C4-2B (cell line): Measurements from ENCODE around the gene URB1.

ENCODE experiments used
- ZFX ChIP-seq: fragments of 450-650 bp; IDR thresholded peaks from 2 replicates; pipeline ENCODE4 v1.6.1; 2017
- TF ChIP-seq, protein P1 (sequence below): fragments of 450-650 bp; conservative IDR thresholded peaks from 2 replicates; pipeline ENCODE4 v1.5.1; 2017; ENCODE audit warnings: mild to moderate bottlenecking

DNA sequence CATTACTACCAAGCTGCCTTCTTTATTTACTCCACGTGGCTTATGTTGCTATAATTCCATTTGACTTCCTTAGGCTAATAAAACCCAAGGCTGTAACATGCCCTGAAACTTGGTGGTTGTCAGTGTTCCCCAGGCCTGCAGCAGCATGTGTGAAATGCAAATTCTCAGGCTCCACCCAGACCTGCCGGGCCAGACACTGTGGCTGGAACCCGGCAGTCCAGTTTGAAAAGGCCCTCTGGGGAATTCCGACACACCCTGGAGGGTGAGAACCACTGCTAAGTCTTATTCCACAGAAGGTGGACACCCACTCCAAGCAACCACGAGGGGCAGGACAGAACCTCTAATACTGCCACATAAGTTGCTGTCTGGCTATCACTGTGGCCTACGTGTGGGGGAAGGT, 41.4 kb downstream of the URB1 start:
- TF ChIP-seq, protein P1, sequence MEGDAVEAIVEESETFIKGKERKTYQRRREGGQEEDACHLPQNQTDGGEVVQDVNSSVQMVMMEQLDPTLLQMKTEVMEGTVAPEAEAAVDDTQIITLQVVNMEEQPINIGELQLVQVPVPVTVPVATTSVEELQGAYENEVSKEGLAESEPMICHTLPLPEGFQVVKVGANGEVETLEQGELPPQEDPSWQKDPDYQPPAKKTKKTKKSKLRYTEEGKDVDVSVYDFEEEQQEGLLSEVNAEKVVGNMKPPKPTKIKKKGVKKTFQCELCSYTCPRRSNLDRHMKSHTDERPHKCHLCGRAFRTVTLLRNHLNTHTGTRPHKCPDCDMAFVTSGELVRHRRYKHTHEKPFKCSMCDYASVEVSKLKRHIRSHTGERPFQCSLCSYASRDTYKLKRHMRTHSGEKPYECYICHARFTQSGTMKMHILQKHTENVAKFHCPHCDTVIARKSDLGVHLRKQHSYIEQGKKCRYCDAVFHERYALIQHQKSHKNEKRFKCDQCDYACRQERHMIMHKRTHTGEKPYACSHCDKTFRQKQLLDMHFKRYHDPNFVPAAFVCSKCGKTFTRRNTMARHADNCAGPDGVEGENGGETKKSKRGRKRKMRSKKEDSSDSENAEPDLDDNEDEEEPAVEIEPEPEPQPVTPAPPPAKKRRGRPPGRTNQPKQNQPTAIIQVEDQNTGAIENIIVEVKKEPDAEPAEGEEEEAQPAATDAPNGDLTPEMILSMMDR, result no peak
- no peak for TF ChIP-seq ZFX
